C4-2B (cell line): ENCODE data around the gene HK1.

ENCODE experiments used
- ZFX ChIP-seq: fragments of 450-650 bp; IDR thresholded peaks from 2 replicates; pipeline ENCODE4 v1.6.1; 2017
- TF ChIP-seq, protein P1 (sequence below): fragments of 450-650 bp; conservative IDR thresholded peaks from 2 replicates; pipeline ENCODE4 v1.5.1; 2017; ENCODE audit warnings: mild to moderate bottlenecking

DNA sequence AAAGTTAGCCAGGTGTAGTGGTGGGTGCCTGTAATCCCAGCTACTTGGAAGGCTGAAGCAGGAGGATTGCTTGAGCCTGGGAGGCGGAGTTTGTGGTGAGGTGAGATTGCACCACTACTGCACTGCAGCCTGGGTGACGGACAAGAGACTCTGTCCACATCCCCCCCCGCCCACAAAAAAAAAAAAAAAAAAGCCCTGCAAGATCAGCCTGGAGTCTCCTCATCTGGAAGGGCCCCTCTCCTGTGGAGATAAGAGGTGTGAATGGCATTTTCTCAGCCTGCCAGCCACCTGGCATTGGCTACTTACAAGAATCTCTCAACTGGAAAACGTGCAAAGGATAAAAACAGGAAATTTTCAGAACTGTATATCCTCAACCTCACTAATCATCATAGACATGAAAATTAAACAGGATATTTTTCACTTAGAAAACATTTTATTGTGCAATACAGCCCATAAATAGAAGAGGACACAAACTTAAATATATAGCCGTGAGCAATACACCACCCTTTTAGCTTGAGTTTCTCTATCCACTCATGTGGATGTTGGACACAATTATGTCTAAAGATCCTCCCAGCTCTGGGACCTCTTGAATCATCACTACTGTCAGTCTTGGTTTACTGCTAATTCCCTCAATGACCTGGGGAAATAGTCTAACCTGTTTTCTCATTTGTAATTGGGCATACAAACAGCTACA lies 161.7 kb downstream of the HK1 start:
- TF ChIP-seq, protein P1, sequence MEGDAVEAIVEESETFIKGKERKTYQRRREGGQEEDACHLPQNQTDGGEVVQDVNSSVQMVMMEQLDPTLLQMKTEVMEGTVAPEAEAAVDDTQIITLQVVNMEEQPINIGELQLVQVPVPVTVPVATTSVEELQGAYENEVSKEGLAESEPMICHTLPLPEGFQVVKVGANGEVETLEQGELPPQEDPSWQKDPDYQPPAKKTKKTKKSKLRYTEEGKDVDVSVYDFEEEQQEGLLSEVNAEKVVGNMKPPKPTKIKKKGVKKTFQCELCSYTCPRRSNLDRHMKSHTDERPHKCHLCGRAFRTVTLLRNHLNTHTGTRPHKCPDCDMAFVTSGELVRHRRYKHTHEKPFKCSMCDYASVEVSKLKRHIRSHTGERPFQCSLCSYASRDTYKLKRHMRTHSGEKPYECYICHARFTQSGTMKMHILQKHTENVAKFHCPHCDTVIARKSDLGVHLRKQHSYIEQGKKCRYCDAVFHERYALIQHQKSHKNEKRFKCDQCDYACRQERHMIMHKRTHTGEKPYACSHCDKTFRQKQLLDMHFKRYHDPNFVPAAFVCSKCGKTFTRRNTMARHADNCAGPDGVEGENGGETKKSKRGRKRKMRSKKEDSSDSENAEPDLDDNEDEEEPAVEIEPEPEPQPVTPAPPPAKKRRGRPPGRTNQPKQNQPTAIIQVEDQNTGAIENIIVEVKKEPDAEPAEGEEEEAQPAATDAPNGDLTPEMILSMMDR, result no peak
- no peak for TF ChIP-seq ZFX
